Stomach (tissue), 9 donors: ENCODE data around the gene NAV2. TPM values are rescaled to one million over a fixed set of nuclear protein-coding genes. Genes with fewer than 3 reads are reported as not detected.
"Not testable (repeated sequence)": the region's sequence is repeated elsewhere in the genome, so short reads cannot be mapped to it uniquely, and the experiment has no call there.

Experiments used
- DNase-seq, 2 donors: peaks; one replicate each; pipeline versions ENCODE4 v3.0.0 to v3.0.0-alpha.2; 2013 to 2019
- H3K27ac ChIP-seq, 5 donors: fragments of 200-600 bp in 4 of 5; sonication (generic) in 4 of 5; one replicate each; pipeline ENCODE4 v1.5.1; 2013 to 2019; ENCODE audit warnings: mild to moderate bottlenecking in 1 of 5, moderate library complexity in 1 of 5
- H3K27me3 ChIP-seq, 3 donors: fragments of 200-600 bp; sonication (generic); one replicate each; pipeline ENCODE4 v1.5.1; 2017 to 2019; ENCODE audit warnings: mixed run types in 1 of 3
- H3K36me3 ChIP-seq, 4 donors: fragments of 200-600 bp; sonication (generic); 1 replicate in 3 of 4; 2 replicates in 1 of 4; pipeline ENCODE4 v1.5.1; 2016 to 2019
- H3K4me1 ChIP-seq, 4 donors: fragments of 200-600 bp; sonication (generic); one replicate each; pipeline ENCODE4 v1.5.1; 2016 to 2019
- H3K4me3 ChIP-seq, 4 donors: fragments of 200-600 bp; sonication (generic) in 3 of 4; one replicate each; pipeline ENCODE4 v1.5.1; 2016 to 2019; ENCODE audit warnings: mild to moderate bottlenecking in 1 of 4
- H3K9me3 ChIP-seq, 4 donors: fragments of 200-600 bp; sonication (generic); one replicate each; pipeline ENCODE4 v1.5.1; 2016 to 2019
- CTCF ChIP-seq, 7 experiments: fragments of 450-650 bp in 4 of 7; fragments of 200-600 bp in 3 of 7; sonication (generic) in 3 of 7; IDR thresholded peaks; one replicate each; pipeline ENCODE4 v1.5.1; 2016 to 2019; ENCODE audit warnings: antibody characterized with exemption in 7 of 7, control low read depth in 2 of 7, mild to moderate bottlenecking in 1 of 7
- EP300 ChIP-seq: sonication (generic); formaldehyde crosslinking; IDR thresholded peaks from one replicate; pipeline ENCODE4 v1.6.1; 2017; ENCODE audit warnings: antibody characterized with exemption
- POLR2A ChIP-seq, 4 donors: fragments of 450-650 bp; IDR thresholded peaks; one replicate each; pipeline ENCODE4 v1.6.1; 2016; ENCODE audit warnings: antibody characterized with exemption in 4 of 4, control low read depth in 2 of 4, mild to moderate bottlenecking in 1 of 4, moderate library complexity in 1 of 4
- POLR2AphosphoS5 ChIP-seq, 3 donors: sonication (generic); formaldehyde crosslinking; IDR thresholded peaks; one replicate each; pipeline ENCODE4 v1.6.1; 2016; ENCODE audit warnings: antibody characterized with exemption in 3 of 3
- WGBS, 5 donors: extraction: QIAGEN DNeasy Blood & Tissue Kit in 3 of 5; methylation state at CpG; one replicate each; pipeline versions ENCODE4 v1.1.5 to v1.1.7; 2013 to 2018; 5-methylcytosine and 5-hydroxymethylcytosine counted together
- intact Hi-C: fragments of 100-400 bp; cut with DNase I; formaldehyde crosslinking; loops from one replicate; pipeline ENCODE4 v1.15.1; 2023; ENCODE audit warnings: low total_unique reads
- polyA plus RNA-seq, 3 donors: library from polyadenylated mRNA; stranded (reverse); fragments of 200-250 nt; gene quantifications; one replicate each; pipeline ENCODE4 v1.2.3, GENCODE V29; 2013
- total RNA-seq, 5 donors: library from RNA; depleted of rRNA; stranded (reverse); fragments of >200 nt; gene quantifications; one replicate each; pipeline versions ENCODE4 v1.1.0 to v1.2.3, GENCODE V29; 2014 to 2016
- donor health status: healthy with polysubstance abuse.
- donor health status: Bipolar disorder and iron deficiency.
- donor health status: healthy.

The NAV2 gene
- total and polyA plus RNA-seq, 8 donors, result 1.8 to 92.4 (median 7.9) TPM

GRCh38 chr11:19891022-19891421 is 178.4 kb downstream of the NAV2 start:
- no peak for DNase-seq
- Histone ChIP-seq H3K27me3 (no peaks in the 10 kb centered on the region), H3K36me3 (peaks cover 0 to 41% (median 25%) of the 10 kb centered on the region in 4 donors), H3K9me3 (no peaks in the 10 kb centered on the region), H3K27ac (no peak overlapping the region), H3K4me3 (no peak overlapping the region), H3K4me1 (peaks cover 0 to 8% (median 0%) of the 10 kb centered on the region in 4 donors)
- intact Hi-C loops, result no loop called here
- TF ChIP-seq EP300 (no peak), CTCF (IDR thresholded peaks at IDR 0.05) (no peak), POLR2AphosphoS5 (IDR thresholded peaks at IDR 0.05) (no peak), POLR2A (IDR thresholded peaks at IDR 0.05) (no peak)

- intact Hi-C loops, result no loop called here
- Histone ChIP-seq H3K36me3 (peaks cover 0 to 44% (median 26%) of the 10 kb centered on the region in 4 donors), H3K4me3 (no peak overlapping the region), H3K27ac (no peak overlapping the region), H3K27me3 (no peaks in the 10 kb centered on the region), H3K9me3 (no peaks in the 10 kb centered on the region), H3K4me1 (peaks cover 0 to 8% (median 0%) of the 10 kb centered on the region in 4 donors)
- TF ChIP-seq CTCF (IDR thresholded peaks at IDR 0.05), result no peak
- no peak for TF ChIP-seq EP300
- TF ChIP-seq POLR2AphosphoS5 (IDR thresholded peaks at IDR 0.05), result no peak
- TF ChIP-seq POLR2A (IDR thresholded peaks at IDR 0.05), result no peak
- no peak for DNase-seq
- WGBS, 5 donors, result 90 to 96% (median 95%) methylated on average over 11 of the region's 11 CpGs
Observed at GRCh38 chr11:19892387-19892786, 179.8 kb downstream of the NAV2 start.

GRCh38 chr11:19892876-19893275 is 180.2 kb downstream of the NAV2 start:
- Histone ChIP-seq H3K4me3 (no peak overlapping the region), H3K9me3 (no peaks in the 10 kb centered on the region), H3K27me3 (no peaks in the 10 kb centered on the region), H3K36me3 (peaks cover 0 to 40% (median 25%) of the 10 kb centered on the region in 4 donors), H3K27ac (no peak overlapping the region), H3K4me1 (peaks cover 0 to 8% (median 0%) of the 10 kb centered on the region in 4 donors)
- DNase-seq, result peak in 1 of 2 donors; percentile 37
- intact Hi-C loops, result no loop called here
- 72 to 95% (median 89%) methylated on average over 1 of the region's 1 CpG for WGBS, 5 donors
- TF ChIP-seq POLR2AphosphoS5 (IDR thresholded peaks at IDR 0.05) (no peak), EP300 (no peak), POLR2A (IDR thresholded peaks at IDR 0.05) (no peak), CTCF (IDR thresholded peaks at IDR 0.05) (no peak)

GRCh38 chr11:19894404-19894803 is 181.8 kb downstream of the NAV2 start:
- intact Hi-C loops, result no loop called here
- H3K27ac ChIP-seq, result no peak overlapping the region
- TF ChIP-seq POLR2AphosphoS5 (IDR thresholded peaks at IDR 0.05), result no peak
- TF ChIP-seq EP300, result no peak
- TF ChIP-seq CTCF (IDR thresholded peaks at IDR 0.05), result no peak
- no peak for TF ChIP-seq POLR2A (IDR thresholded peaks at IDR 0.05)
- H3K36me3 ChIP-seq, result peaks cover 0 to 31% (median 17%) of the 10 kb centered on the region in 4 donors
- no peak for DNase-seq
- WGBS, 5 donors, result 80 to 93% (median 87%) methylated on average over 2 of the region's 2 CpGs
- no peaks in the 10 kb centered on the region for H3K9me3 ChIP-seq
- no peaks in the 10 kb centered on the region for H3K27me3 ChIP-seq
- peaks cover 0 to 8% (median 0%) of the 10 kb centered on the region in 4 donors for H3K4me1 ChIP-seq
- H3K4me3 ChIP-seq, result no peak overlapping the region

GRCh38 chr11:19895037-19895436 is 182.4 kb downstream of the NAV2 start:
- H3K9me3 ChIP-seq, H3K4me3 ChIP-seq, H3K27ac ChIP-seq, H3K4me1 ChIP-seq, H3K27me3 ChIP-seq, intact Hi-C loops: not testable (repeated sequence)
- WGBS, 5 donors, result 39 to 82% (median 47%) methylated on average over 3 of the region's 3 CpGs
- peaks cover 0 to 31% (median 17%) of the 10 kb centered on the region in 4 donors for H3K36me3 ChIP-seq
- peak in 1 of 2 donors; percentile 60 for DNase-seq
